Colonic mucosa (tissue), 4 donors: ENCODE results near the gene PHF13. TPM values are rescaled to one million over a fixed set of nuclear protein-coding genes. Genes with fewer than 3 reads are reported as not detected.
"Not testable (repeated sequence)": the region's sequence is repeated elsewhere in the genome, so short reads cannot be mapped to it uniquely, and the experiment has no call there.

ENCODE experiments used
- DNase-seq: peaks from one replicate; pipeline ENCODE4 v3.0.0-alpha.2; 2020
- H3K27ac ChIP-seq: fragments of 200-600 bp; one replicate; pipeline ENCODE4 v1.8.0; 2021
- H3K27me3 ChIP-seq: fragments of 200-600 bp; one replicate; pipeline ENCODE4 v1.8.0; 2021
- H3K36me3 ChIP-seq: fragments of 200-600 bp; one replicate; pipeline ENCODE4 v1.8.0; 2021
- H3K4me1 ChIP-seq: fragments of 200-600 bp; one replicate; pipeline ENCODE4 v1.8.0; 2021; ENCODE audit warnings: mild to moderate bottlenecking
- H3K4me3 ChIP-seq: fragments of 200-600 bp; one replicate; pipeline ENCODE4 v1.8.0; 2021
- H3K9ac ChIP-seq, 2 donors: one replicate each; pipeline ENCODE4 v1.7.0; 2013; ENCODE audit warnings: control low read depth in 2 of 2, low read depth in 2 of 2, low read length in 2 of 2
- H3K9me3 ChIP-seq: fragments of 200-600 bp; one replicate; pipeline ENCODE4 v1.8.0; 2021
- CTCF ChIP-seq: fragments of 200-600 bp; IDR thresholded peaks from one replicate; pipeline ENCODE4 v1.8.0; 2022; ENCODE audit warnings: antibody characterized with exemption, mild to moderate bottlenecking
- intact Hi-C: fragments of 100-400 bp; cut with DNase I; formaldehyde crosslinking; loops from one replicate; pipeline ENCODE4 v1.14.1; 2022
- total RNA-seq, 2 donors: library from RNA; stranded (reverse); fragmentation: NEBNext Ultra II Directional in 1 of 2; extraction: Animal tissue kit (Norgen Biotek cat#: 25700) in 1 of 2; gene quantifications; one replicate each; pipeline ENCODE4 v1.2.1, GENCODE V29; 2021
- donor health status: healthy.
- donor health status: DM: no; HTN: no; CAD: no.
- donor health status: DM: no; HTN: no; CAD: no.

Gene PHF13
- total RNA-seq, 2 donors from 2014 or later: 8.0 to 13.4 TPM

GRCh38 chr1:6660415-6661049 lies 47.0 kb downstream of the PHF13 start:
- H3K27ac ChIP-seq: no peak overlapping the region
- H3K9me3 ChIP-seq: no peaks in the 10 kb centered on the region
- no peak overlapping the region for H3K9ac ChIP-seq
- intact Hi-C loops: no loop called here
- no peaks in the 10 kb centered on the region for H3K4me1 ChIP-seq
- no peaks in the 10 kb centered on the region for H3K27me3 ChIP-seq
- H3K4me3 ChIP-seq: no peak overlapping the region
- DNase-seq: no peak
- TF ChIP-seq CTCF: no peak
- H3K36me3 ChIP-seq: no peaks in the 10 kb centered on the region

GRCh38 chr1:6662468-6662867 lies 48.9 kb downstream of the PHF13 start:
- H3K9me3 ChIP-seq, H3K27ac ChIP-seq, H3K27me3 ChIP-seq, DNase-seq, H3K9ac ChIP-seq, H3K4me3 ChIP-seq, intact Hi-C loops, H3K4me1 ChIP-seq, H3K36me3 ChIP-seq: not testable (repeated sequence)

GRCh38 chr1:6666696-6667095 lies 53.2 kb downstream of the PHF13 start:
- intact Hi-C loops: no loop called here
- H3K27me3 ChIP-seq: no peaks in the 10 kb centered on the region
- no peak overlapping the region for H3K9ac ChIP-seq
- H3K9me3 ChIP-seq: no peaks in the 10 kb centered on the region
- TF ChIP-seq CTCF: no peak
- H3K4me3 ChIP-seq: no peak overlapping the region
- no peaks in the 10 kb centered on the region for H3K4me1 ChIP-seq
- no peak for DNase-seq
- no peak overlapping the region for H3K27ac ChIP-seq
- H3K36me3 ChIP-seq: no peaks in the 10 kb centered on the region

GRCh38 chr1:6667139-6667538 lies 53.6 kb downstream of the PHF13 start:
- no peaks in the 10 kb centered on the region for H3K36me3 ChIP-seq
- TF ChIP-seq CTCF: no peak
- H3K27me3 ChIP-seq: no peaks in the 10 kb centered on the region
- no peak overlapping the region for H3K4me3 ChIP-seq
- H3K9ac ChIP-seq: no peak overlapping the region
- DNase-seq: no peak
- intact Hi-C loops: no loop called here
- no peak overlapping the region for H3K27ac ChIP-seq
- H3K9me3 ChIP-seq: no peaks in the 10 kb centered on the region
- H3K4me1 ChIP-seq: no peaks in the 10 kb centered on the region

GRCh38 chr1:6668503-6668902 lies 55.0 kb downstream of the PHF13 start:
- H3K4me3 ChIP-seq: no peak overlapping the region
- intact Hi-C loops: no loop called here
- no peak for DNase-seq
- no peak overlapping the region for H3K9ac ChIP-seq
- no peaks in the 10 kb centered on the region for H3K27me3 ChIP-seq
- no peaks in the 10 kb centered on the region for H3K9me3 ChIP-seq
- H3K4me1 ChIP-seq: no peaks in the 10 kb centered on the region
- no peak overlapping the region for H3K27ac ChIP-seq
- TF ChIP-seq CTCF: no peak
- H3K36me3 ChIP-seq: no peaks in the 10 kb centered on the region

GRCh38 chr1:6672558-6672957 lies 59.0 kb downstream of the PHF13 start:
- H3K9me3 ChIP-seq: no peaks in the 10 kb centered on the region
- H3K4me1 ChIP-seq: no peaks in the 10 kb centered on the region
- no peak overlapping the region for H3K27ac ChIP-seq
- H3K4me3 ChIP-seq: no peak overlapping the region
- intact Hi-C loops: no loop called here
- no peak for TF ChIP-seq CTCF
- H3K36me3 ChIP-seq: no peaks in the 10 kb centered on the region
- no peaks in the 10 kb centered on the region for H3K27me3 ChIP-seq
- H3K9ac ChIP-seq: no peak overlapping the region
- no peak for DNase-seq

Other genes starting within 250 kb of the PHF13 start
- 100 to 1,000 TPM in 1 of 2 donors, 10 to 100 TPM in 1; 48.7 to 125 TPM for gene ACOT7, start 220.0 kb upstream of the PHF13 start, total RNA-seq
- gene HES2, start 193.8 kb upstream of the PHF13 start, total RNA-seq: 10 to 100 TPM; 14.2 to 24.0 TPM
- 10 to 100 TPM; 74.3 to 98.0 TPM for gene ESPN, start 189.0 kb upstream of the PHF13 start, total RNA-seq
- gene TNFRSF25, start 147.6 kb upstream of the PHF13 start, total RNA-seq: 10 to 100 TPM; 33.1 to 87.1 TPM
- gene PLEKHG5, start 122.1 kb upstream of the PHF13 start, total RNA-seq: 10 to 100 TPM; 13.9 to 19.6 TPM
- gene NOL9, start 59.2 kb upstream of the PHF13 start, total RNA-seq: 10 to 100 TPM; 14.5 to 27.3 TPM
- gene TAS1R1, start 58.4 kb upstream of the PHF13 start, total RNA-seq: not detected
- gene ZBTB48, start 33.7 kb upstream of the PHF13 start, total RNA-seq: 10 to 100 TPM; 37.0 to 44.5 TPM
- 1 to 10 TPM; 9.4 TPM for gene KLHL21, start 10.9 kb upstream of the PHF13 start, total RNA-seq
- gene THAP3, start 11.1 kb downstream of the PHF13 start, total RNA-seq: 10 to 100 TPM in 1 of 2 donors, 1 to 10 TPM in 1; 9.1 to 18.2 TPM
- 100 to 1,000 TPM in 1 of 2 donors, 10 to 100 TPM in 1; 70.1 to 107 TPM for gene DNAJC11, start 88.1 kb downstream of the PHF13 start, total RNA-seq
- 10 to 100 TPM; 76.8 to 92.8 TPM for gene CAMTA1, start 171.7 kb downstream of the PHF13 start, total RNA-seq